Measurements from ENCODE around the gene PCSK7.

The PCSK7 gene

DNA sequence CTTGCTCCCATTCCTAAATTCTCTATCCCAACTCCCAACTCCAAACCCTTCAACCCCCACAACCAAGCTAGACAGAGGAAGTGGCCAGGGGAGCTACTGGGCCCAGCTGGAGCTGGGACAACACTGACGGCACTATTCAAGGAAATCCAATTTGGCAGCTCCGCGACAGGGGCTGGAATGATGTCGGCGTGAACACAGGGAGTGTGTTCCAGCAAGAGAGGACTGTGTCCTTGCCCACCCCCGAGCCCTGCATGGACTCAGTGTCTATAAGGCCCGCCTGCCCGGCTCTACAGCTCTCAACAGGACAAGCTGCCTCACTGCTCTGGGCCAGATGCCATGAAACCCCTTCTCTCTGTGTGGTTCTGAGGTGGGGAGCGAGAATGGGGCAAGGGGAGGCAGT is 11.3 kb downstream of the PCSK7 start:
- no peaks in the 10 kb centered on the region for H3F3A ChIP-seq (ENCODE audit: insufficient read depth, low read length)
- no peaks in the 10 kb centered on the region for H3K9me3 ChIP-seq (replicated peaks; ENCODE audit: insufficient read depth, low read length)
- peaks cover 3% of the 10 kb centered on the region; the same call in 1 of the 2 replicates for H3K36me3 ChIP-seq (replicated peaks; ENCODE audit: insufficient read depth, low read length)
- H3K4me1 ChIP-seq (ENCODE audit: low read length), result no peaks in the 10 kb centered on the region
- no peaks in the 10 kb centered on the region for H3K27me3 ChIP-seq (replicated peaks; ENCODE audit: insufficient read depth, low read length)
- no peaks in the 10 kb centered on the region for H4K20me1 ChIP-seq (ENCODE audit: insufficient read depth, low read length)
- H3K79me2 ChIP-seq (ENCODE audit: low read length), result no peaks in the 10 kb centered on the region
- H3K27ac ChIP-seq (ENCODE audit: low read length), result no peak overlapping the region
- H2AFZ ChIP-seq (ENCODE audit: low read length), result no peak overlapping the region
- no peaks in the 10 kb centered on the region for H3K9me2 ChIP-seq (replicated peaks; ENCODE audit: insufficient read depth, low read length)
- no peak overlapping the region for H3K4me3 ChIP-seq (ENCODE audit: low read length)
- TF ChIP-seq EZH2 (optimal IDR thresholded peaks at IDR 0.05; ENCODE audit: low read depth, low read length), result no peak
- no peak for TF ChIP-seq EZH2phosphoT487 (IDR thresholded peaks at IDR 0.05; ENCODE audit: low read length)
- TF ChIP-seq, protein P1, sequence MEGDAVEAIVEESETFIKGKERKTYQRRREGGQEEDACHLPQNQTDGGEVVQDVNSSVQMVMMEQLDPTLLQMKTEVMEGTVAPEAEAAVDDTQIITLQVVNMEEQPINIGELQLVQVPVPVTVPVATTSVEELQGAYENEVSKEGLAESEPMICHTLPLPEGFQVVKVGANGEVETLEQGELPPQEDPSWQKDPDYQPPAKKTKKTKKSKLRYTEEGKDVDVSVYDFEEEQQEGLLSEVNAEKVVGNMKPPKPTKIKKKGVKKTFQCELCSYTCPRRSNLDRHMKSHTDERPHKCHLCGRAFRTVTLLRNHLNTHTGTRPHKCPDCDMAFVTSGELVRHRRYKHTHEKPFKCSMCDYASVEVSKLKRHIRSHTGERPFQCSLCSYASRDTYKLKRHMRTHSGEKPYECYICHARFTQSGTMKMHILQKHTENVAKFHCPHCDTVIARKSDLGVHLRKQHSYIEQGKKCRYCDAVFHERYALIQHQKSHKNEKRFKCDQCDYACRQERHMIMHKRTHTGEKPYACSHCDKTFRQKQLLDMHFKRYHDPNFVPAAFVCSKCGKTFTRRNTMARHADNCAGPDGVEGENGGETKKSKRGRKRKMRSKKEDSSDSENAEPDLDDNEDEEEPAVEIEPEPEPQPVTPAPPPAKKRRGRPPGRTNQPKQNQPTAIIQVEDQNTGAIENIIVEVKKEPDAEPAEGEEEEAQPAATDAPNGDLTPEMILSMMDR (IDR thresholded peaks at IDR 0.05; ENCODE audit: low read length), result no peak
- H3K9ac ChIP-seq (ENCODE audit: low read length), result no peak overlapping the region
- DNase-seq, result no peak
- H3K4me2 ChIP-seq (ENCODE audit: low read depth, low read length), result no peak overlapping the region

- H3K4me1 ChIP-seq (ENCODE audit: low read length), result no peaks in the 10 kb centered on the region
- H3K9ac ChIP-seq (ENCODE audit: low read length), result no peak overlapping the region
- DNase-seq, result no peak
- no peak overlapping the region for H3K4me2 ChIP-seq (ENCODE audit: low read depth, low read length)
- no peaks in the 10 kb centered on the region for H3K79me2 ChIP-seq (ENCODE audit: low read length)
- H3F3A ChIP-seq (ENCODE audit: insufficient read depth, low read length), result no peaks in the 10 kb centered on the region
- TF ChIP-seq, protein P1 (IDR thresholded peaks at IDR 0.05; ENCODE audit: low read length), result no peak
- TF ChIP-seq EZH2 (optimal IDR thresholded peaks at IDR 0.05; ENCODE audit: low read depth, low read length) (no peak), EZH2phosphoT487 (IDR thresholded peaks at IDR 0.05; ENCODE audit: low read length) (no peak)
- no peaks in the 10 kb centered on the region for H3K27me3 ChIP-seq (replicated peaks; ENCODE audit: insufficient read depth, low read length)
- H2AFZ ChIP-seq (ENCODE audit: low read length), result no peak overlapping the region
- H3K36me3 ChIP-seq (replicated peaks; ENCODE audit: insufficient read depth, low read length), result peaks cover 3% of the 10 kb centered on the region; the same call in 1 of the 2 replicates
- H4K20me1 ChIP-seq (ENCODE audit: insufficient read depth, low read length), result no peaks in the 10 kb centered on the region
- no peak overlapping the region for H3K4me3 ChIP-seq (ENCODE audit: low read length)
- H3K9me2 ChIP-seq (replicated peaks; ENCODE audit: insufficient read depth, low read length), result no peaks in the 10 kb centered on the region
- H3K9me3 ChIP-seq (replicated peaks; ENCODE audit: insufficient read depth, low read length), result no peaks in the 10 kb centered on the region
- H3K27ac ChIP-seq (ENCODE audit: low read length), result no peak overlapping the region
Observed at GRCh38 chr11:117219995-117220394, 11.9 kb downstream of the PCSK7 start.

GRCh38 chr11:117219455-117219854 is 12.4 kb downstream of the PCSK7 start:
- H3F3A ChIP-seq (ENCODE audit: insufficient read depth, low read length), result no peaks in the 10 kb centered on the region
- H3K36me3 ChIP-seq (replicated peaks; ENCODE audit: insufficient read depth, low read length), result peaks cover 3% of the 10 kb centered on the region; the same call in 1 of the 2 replicates
- no peak overlapping the region for H2AFZ ChIP-seq (ENCODE audit: low read length)
- no peaks in the 10 kb centered on the region for H3K27me3 ChIP-seq (replicated peaks; ENCODE audit: insufficient read depth, low read length)
- H3K4me2 ChIP-seq (ENCODE audit: low read depth, low read length), result no peak overlapping the region
- H3K4me3 ChIP-seq (ENCODE audit: low read length), result no peak overlapping the region
- DNase-seq, result no peak
- no peak overlapping the region for H3K27ac ChIP-seq (ENCODE audit: low read length)
- no peaks in the 10 kb centered on the region for H3K4me1 ChIP-seq (ENCODE audit: low read length)
- no peaks in the 10 kb centered on the region for H3K9me3 ChIP-seq (replicated peaks; ENCODE audit: insufficient read depth, low read length)
- H3K9ac ChIP-seq (ENCODE audit: low read length), result no peak overlapping the region
- H4K20me1 ChIP-seq (ENCODE audit: insufficient read depth, low read length), result no peaks in the 10 kb centered on the region
- no peaks in the 10 kb centered on the region for H3K9me2 ChIP-seq (replicated peaks; ENCODE audit: insufficient read depth, low read length)
- H3K79me2 ChIP-seq (ENCODE audit: low read length), result no peaks in the 10 kb centered on the region
- TF ChIP-seq EZH2 (optimal IDR thresholded peaks at IDR 0.05; ENCODE audit: low read depth, low read length), result no peak

DNA sequence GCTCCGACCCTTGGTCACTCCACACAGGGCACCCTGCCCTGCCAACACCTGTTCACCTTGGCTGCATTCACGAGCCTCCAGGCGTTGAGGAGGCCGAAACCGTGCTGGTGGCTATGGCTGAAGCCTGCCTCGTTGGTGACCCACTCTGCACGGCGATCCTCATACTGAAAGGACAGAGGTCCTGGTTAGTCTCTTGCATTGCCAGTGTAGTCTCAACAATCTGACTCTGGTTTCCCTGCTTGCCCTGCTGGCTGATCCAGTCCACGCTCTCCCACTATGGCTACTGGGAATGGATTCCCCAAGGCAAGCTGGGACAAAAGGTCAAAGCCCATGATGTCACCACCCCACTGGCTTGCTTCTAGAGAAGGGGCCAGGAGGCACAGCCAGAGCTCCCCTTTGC is 12.9 kb downstream of the PCSK7 start:
- Histone ChIP-seq H3K27me3 (replicated peaks; ENCODE audit: insufficient read depth, low read length) (no peaks in the 10 kb centered on the region), H3K4me3 (ENCODE audit: low read length) (no peak overlapping the region), H4K20me1 (ENCODE audit: insufficient read depth, low read length) (no peaks in the 10 kb centered on the region), H3K79me2 (ENCODE audit: low read length) (no peaks in the 10 kb centered on the region), H2AFZ (ENCODE audit: low read length) (no peak overlapping the region), H3K9me2 (replicated peaks; ENCODE audit: insufficient read depth, low read length) (no peaks in the 10 kb centered on the region), H3K9ac (ENCODE audit: low read length) (no peak overlapping the region), H3K36me3 (replicated peaks; ENCODE audit: insufficient read depth, low read length) (peaks cover 3% of the 10 kb centered on the region; the same call in 1 of the 2 replicates), H3K4me2 (ENCODE audit: low read depth, low read length) (no peak overlapping the region), H3K9me3 (replicated peaks; ENCODE audit: insufficient read depth, low read length) (no peaks in the 10 kb centered on the region), H3K4me1 (ENCODE audit: low read length) (no peaks in the 10 kb centered on the region), H3F3A (ENCODE audit: insufficient read depth, low read length) (no peaks in the 10 kb centered on the region), H3K27ac (ENCODE audit: low read length) (no peak overlapping the region)
- DNase-seq, result no peak
- TF ChIP-seq EZH2 (optimal IDR thresholded peaks at IDR 0.05; ENCODE audit: low read depth, low read length), result no peak
- TF ChIP-seq, protein P1 (IDR thresholded peaks at IDR 0.05; ENCODE audit: low read length), result no peak
